Lung (tissue), 16 donors: Measurements from ENCODE around the gene SLC5A12. TPM values are rescaled to one million over a fixed set of nuclear protein-coding genes. Genes with fewer than 3 reads are reported as not detected.

ENCODE experiments used
- ATAC-seq: fragments of 200-7000 bp; cut with Tn5 transposase; one replicate; pipeline ENCODE4 v1.9.1; 2020; ENCODE audit warnings: moderate number of reproducible peaks; ENCODE audit not compliant: insufficient read depth, low FRiP score
- DNase-seq, 3 donors: peaks; one replicate each; pipeline ENCODE4 v3.0.0-alpha.2; 2013 to 2017
- H3K27ac ChIP-seq, 2 donors: one replicate each; pipeline ENCODE4 v1.5.1; 2013; ENCODE audit warnings: mild to moderate bottlenecking in 2 of 2, moderate library complexity in 2 of 2, control low read depth in 1 of 2, inconsistent platforms in 1 of 2, low read depth in 1 of 2, low read length in 1 of 2
- H3K27me3 ChIP-seq, 3 donors: one replicate each; pipeline ENCODE4 v1.5.1; 2013; ENCODE audit warnings: low read length in 2 of 3; ENCODE audit not compliant: control insufficient read depth in 3 of 3, insufficient read depth in 3 of 3
- H3K36me3 ChIP-seq, 4 donors: one replicate each; pipeline ENCODE4 v1.5.1; 2013; ENCODE audit warnings: low read length in 4 of 4, mild to moderate bottlenecking in 1 of 4, moderate library complexity in 1 of 4; ENCODE audit not compliant: control insufficient read depth in 4 of 4, insufficient read depth in 4 of 4
- H3K4me1 ChIP-seq, 5 donors: one replicate each; pipeline ENCODE4 v1.5.1; 2013; ENCODE audit warnings: low read length in 5 of 5, mild to moderate bottlenecking in 2 of 5, moderate library complexity in 1 of 5; ENCODE audit not compliant: control insufficient read depth in 5 of 5, insufficient read depth in 5 of 5
- H3K4me3 ChIP-seq: one replicate; pipeline ENCODE4 v1.5.1; 2013; ENCODE audit warnings: mild to moderate bottlenecking, control low read depth, moderate library complexity
- H3K9ac ChIP-seq, 2 donors: one replicate each; pipeline ENCODE4 v1.5.1; 2013; ENCODE audit warnings: low read length in 2 of 2, control low read depth in 1 of 2; ENCODE audit not compliant: insufficient read depth in 1 of 2
- H3K9me3 ChIP-seq, 4 donors: one replicate each; pipeline ENCODE4 v1.5.1; 2013; ENCODE audit warnings: low read length in 3 of 4, mild to moderate bottlenecking in 1 of 4, moderate library complexity in 1 of 4; ENCODE audit not compliant: control insufficient read depth in 4 of 4, insufficient read depth in 3 of 4
- WGBS, 2 donors: extraction: QIAGEN DNeasy Blood & Tissue Kit; methylation state at CpG; one replicate each; pipeline ENCODE4 v1.1.7; 2013; 5-methylcytosine and 5-hydroxymethylcytosine counted together
- long read RNA-seq, 5 donors: transcript quantifications; one replicate each; lab custom pipeline, GENCODE V29; 2026
- polyA plus RNA-seq, 2 donors: library from polyadenylated mRNA; stranded (reverse); fragments of 200-250 nt; gene quantifications; one replicate each; pipeline ENCODE4 v1.2.1, GENCODE V29; 2013
- total RNA-seq, 2 donors: library from RNA; depleted of rRNA in 1 of 2; stranded (reverse); fragments of >200 nt in 1 of 2; gene quantifications; one replicate each; pipeline ENCODE4 v1.2.1, GENCODE V29; 2014 to 2021
- TF ChIP-seq, protein P1 (sequence below): IDR thresholded peaks from 2 replicates; pipeline ENCODE4 v1.5.1; 2012; ENCODE audit warnings: mild to moderate bottlenecking; ENCODE audit errors: control extremely low read depth, extremely low read depth
- donor health status: control.
- donor health status: control.
- donor health status: Bipolar disorder and iron deficiency.
- donor health status: healthy.
- donor health status: DM: yes; HTN: yes; CAD: no.

Gene SLC5A12
- total RNA-seq (under 1 TPM in 1 of 2 donors, not detected in 1; 0.06 TPM), polyA plus RNA-seq (not detected)
- long read RNA-seq, donor 1: 0 reads
- long read RNA-seq, donor 2: 0 reads
- long read RNA-seq, donor 3: 0 reads
- long read RNA-seq, donor 4: 0 reads
- long read RNA-seq, donor 5: 0 reads

DNA sequence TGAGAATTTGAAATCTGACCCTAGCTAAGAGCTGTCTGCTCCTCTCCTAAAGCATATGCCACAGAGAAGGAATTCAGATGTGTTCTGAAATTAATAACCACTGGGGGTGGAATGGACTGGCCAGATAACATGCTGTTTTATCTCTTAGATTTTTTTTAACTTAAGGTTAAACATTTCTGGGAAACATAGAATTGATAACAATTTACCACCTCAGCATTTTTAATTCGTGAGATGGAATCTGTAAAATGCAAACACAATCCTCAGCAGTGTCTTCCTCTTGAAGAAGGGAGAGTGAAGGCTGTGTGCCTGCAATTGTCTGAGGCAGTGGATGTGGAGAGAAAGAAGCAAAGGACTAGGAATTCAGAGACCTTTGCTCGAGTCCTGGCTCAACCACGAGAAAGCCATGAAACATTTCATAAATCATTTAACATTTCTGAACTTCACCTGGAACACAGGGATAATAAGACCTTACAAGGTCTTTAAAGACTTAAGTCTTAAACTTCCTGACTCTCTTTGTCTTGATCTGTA lies at the start of gene SLC5A12:
Gene SLC5A12, minus strand, starts transcription at position 113 of the 528 bp plus-strand sequence. CDS start 346 bp downstream, outside the sequence.
- ATAC-seq (no peak), DNase-seq (no peak)
- H3K36me3 ChIP-seq: no peaks in the 10 kb centered on the region
- H3K27me3 ChIP-seq: no peaks in the 10 kb centered on the region
- H3K9ac ChIP-seq: no peak within 1 kb of the TSS
- no peak within 1 kb of the TSS for H3K4me3 ChIP-seq
- H3K27ac ChIP-seq: no peak within 1 kb of the TSS
- TF ChIP-seq, protein P1, sequence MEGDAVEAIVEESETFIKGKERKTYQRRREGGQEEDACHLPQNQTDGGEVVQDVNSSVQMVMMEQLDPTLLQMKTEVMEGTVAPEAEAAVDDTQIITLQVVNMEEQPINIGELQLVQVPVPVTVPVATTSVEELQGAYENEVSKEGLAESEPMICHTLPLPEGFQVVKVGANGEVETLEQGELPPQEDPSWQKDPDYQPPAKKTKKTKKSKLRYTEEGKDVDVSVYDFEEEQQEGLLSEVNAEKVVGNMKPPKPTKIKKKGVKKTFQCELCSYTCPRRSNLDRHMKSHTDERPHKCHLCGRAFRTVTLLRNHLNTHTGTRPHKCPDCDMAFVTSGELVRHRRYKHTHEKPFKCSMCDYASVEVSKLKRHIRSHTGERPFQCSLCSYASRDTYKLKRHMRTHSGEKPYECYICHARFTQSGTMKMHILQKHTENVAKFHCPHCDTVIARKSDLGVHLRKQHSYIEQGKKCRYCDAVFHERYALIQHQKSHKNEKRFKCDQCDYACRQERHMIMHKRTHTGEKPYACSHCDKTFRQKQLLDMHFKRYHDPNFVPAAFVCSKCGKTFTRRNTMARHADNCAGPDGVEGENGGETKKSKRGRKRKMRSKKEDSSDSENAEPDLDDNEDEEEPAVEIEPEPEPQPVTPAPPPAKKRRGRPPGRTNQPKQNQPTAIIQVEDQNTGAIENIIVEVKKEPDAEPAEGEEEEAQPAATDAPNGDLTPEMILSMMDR: no peak
- no peaks in the 10 kb centered on the region for H3K4me1 ChIP-seq
- 54 to 72% methylated on average over 3 of the region's 3 CpGs for WGBS, 2 donors
- H3K9me3 ChIP-seq: no peaks in the 10 kb centered on the region

DNA sequence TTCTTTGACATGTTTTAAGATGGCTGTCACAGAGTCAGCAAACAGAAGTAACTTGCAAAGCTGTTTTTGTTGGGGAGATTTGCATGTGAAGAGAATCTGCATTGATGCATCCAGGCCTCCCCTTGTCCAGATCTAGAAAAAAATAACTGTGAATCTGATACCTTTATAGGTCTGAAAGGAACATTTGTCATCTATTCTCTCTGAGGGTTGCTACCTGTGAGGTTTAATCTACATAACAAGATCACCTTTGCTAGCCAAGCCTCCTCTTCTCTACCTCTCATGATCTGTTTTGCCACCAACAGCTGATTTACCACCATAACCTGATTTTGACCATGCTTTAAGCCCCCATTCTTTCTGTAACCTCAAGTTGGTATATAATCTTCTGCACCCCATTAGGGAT lies 47.2 kb upstream of the SLC5A12 start:
- ATAC-seq (no peak), DNase-seq (no peak)
- Histone ChIP-seq H3K4me3 (no peak overlapping the region), H3K9ac (no peak overlapping the region), H3K4me1 (no peaks in the 10 kb centered on the region), H3K36me3 (no peaks in the 10 kb centered on the region), H3K27me3 (no peaks in the 10 kb centered on the region), H3K9me3 (peaks cover 0 to 2% (median 0%) of the 10 kb centered on the region in 4 donors), H3K27ac (no peak overlapping the region)
- TF ChIP-seq, protein P1: no peak

DNA sequence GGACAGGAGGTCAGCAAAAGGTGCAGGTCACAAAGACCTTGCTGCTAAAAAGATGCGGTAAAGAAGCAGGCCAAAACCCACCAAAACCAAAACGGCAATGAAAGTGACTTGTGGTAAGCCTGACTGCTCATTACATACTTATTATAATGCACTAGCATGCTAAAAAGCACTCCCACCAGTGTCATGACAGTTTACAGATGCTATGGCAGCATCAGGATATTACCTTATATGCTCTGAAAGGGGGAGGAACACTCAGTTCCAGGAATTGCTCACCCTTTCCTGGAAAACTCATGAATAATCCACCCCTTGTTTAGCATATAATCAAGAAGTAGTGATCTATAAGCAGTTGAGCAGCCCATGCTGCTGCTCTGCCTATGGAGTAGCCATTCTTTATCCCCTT lies 45.2 kb upstream of the SLC5A12 start:
- TF ChIP-seq, protein P1: no peak
- H3K36me3 ChIP-seq: no peaks in the 10 kb centered on the region
- 90% methylated on average over 2 of the region's 2 CpGs for WGBS, 2 donors

DNA sequence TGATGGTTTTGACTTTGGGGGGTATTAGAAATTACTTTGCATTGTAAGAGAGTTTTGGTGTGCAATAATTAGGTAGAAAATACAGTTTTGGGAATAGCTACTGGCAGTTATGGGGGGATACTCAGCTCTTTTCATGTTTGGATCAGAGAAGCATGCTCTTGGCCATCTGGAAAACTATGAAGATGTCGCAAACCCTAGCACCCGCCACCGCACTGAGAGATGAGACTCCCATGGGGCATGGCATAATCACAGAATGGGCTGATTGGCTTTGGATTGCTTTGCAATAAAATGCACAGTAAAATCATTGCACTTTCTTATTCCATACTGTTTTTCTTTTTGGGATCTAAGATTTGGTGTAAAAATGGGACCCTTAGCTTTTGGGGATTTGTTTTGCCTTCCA lies 43.5 kb upstream of the SLC5A12 start:
- Histone ChIP-seq H3K27ac (no peak overlapping the region), H3K9ac (no peak overlapping the region), H3K9me3 (peaks cover 0 to 2% (median 0%) of the 10 kb centered on the region in 4 donors), H3K27me3 (peaks cover 0 to 7% (median 0%) of the 10 kb centered on the region in 3 donors), H3K4me3 (no peak overlapping the region), H3K4me1 (no peaks in the 10 kb centered on the region), H3K36me3 (no peaks in the 10 kb centered on the region)
- TF ChIP-seq, protein P1: no peak
- WGBS, 2 donors: 94 to 96% methylated on average over 3 of the region's 3 CpGs
- no peak for DNase-seq
- ATAC-seq: no peak

More for the DNA sequence above, 45.2 kb upstream of the SLC5A12 start:
- DNase-seq (no peak), ATAC-seq (no peak)
- Histone ChIP-seq H3K4me3 (no peak overlapping the region), H3K27ac (no peak overlapping the region), H3K9ac (no peak overlapping the region), H3K9me3 (peaks cover 0 to 2% (median 0%) of the 10 kb centered on the region in 4 donors), H3K27me3 (no peaks in the 10 kb centered on the region), H3K4me1 (no peaks in the 10 kb centered on the region)
